HG03175 (cell line): ENCODE measurements around the gene GLRA3.
A peak's percentile ranks its signal among the peaks of the same experiment; 100 is the strongest.

Experiments
- ATAC-seq: cut with Tn5 transposase; IDR thresholded peaks from one replicate; pipeline ENCODE4 v1.9.1; 2021; ENCODE audit warnings: mild to moderate bottlenecking, moderate library complexity; ENCODE audit not compliant: unreplicated experiment

Gene GLRA3

GRCh38 chr4:174607792-174608191 lies 221.3 kb downstream of the GLRA3 start:
- no peak for ATAC-seq

- no peak for ATAC-seq
These were observed 224.8 kb downstream of the GLRA3 start for GRCh38 chr4:174604198-174604597.

GRCh38 chr4:174600391-174600790 lies 228.7 kb downstream of the GLRA3 start:
- ATAC-seq, result no peak

- no peak for ATAC-seq
These were observed 230.2 kb downstream of the GLRA3 start for GRCh38 chr4:174598800-174599199.

- ATAC-seq, result no peak
These were observed 232.5 kb downstream of the GLRA3 start for GRCh38 chr4:174596513-174596912.

- ATAC-seq, result no peak
These were observed 233.7 kb downstream of the GLRA3 start for GRCh38 chr4:174595141-174595929.

GRCh38 chr4:174593701-174594100 lies 235.3 kb downstream of the GLRA3 start:
- no peak for ATAC-seq

- no peak for ATAC-seq
These were observed 236.1 kb downstream of the GLRA3 start for GRCh38 chr4:174592985-174593335.

- ATAC-seq, result no peak
These were observed 236.6 kb downstream of the GLRA3 start for GRCh38 chr4:174592256-174592984.

- peak; percentile 94 for ATAC-seq
These were observed 237.6 kb downstream of the GLRA3 start for GRCh38 chr4:174591243-174592021.

GRCh38 chr4:174590336-174590735 lies 238.7 kb downstream of the GLRA3 start:
- ATAC-seq, result no peak
